HG03469 (cell line): ENCODE data around the gene TLE7.

Experiments used
- ATAC-seq: cut with Tn5 transposase; IDR thresholded peaks from one replicate; pipeline ENCODE4 v1.9.1; 2021; ENCODE audit warnings: mild to moderate bottlenecking, moderate library complexity, moderate number of reproducible peaks; ENCODE audit not compliant: unreplicated experiment

Gene TLE7

GRCh38 chr16:71414038-71414437 is 27.8 kb downstream of the TLE7 start:
- no peak for ATAC-seq

- no peak for ATAC-seq
Measured at GRCh38 chr16:71413341-71413740, 28.5 kb downstream of the TLE7 start.

- ATAC-seq: no peak
Measured at GRCh38 chr16:71412270-71413160, 29.3 kb downstream of the TLE7 start.

GRCh38 chr16:71410146-71410545 is 31.7 kb downstream of the TLE7 start:
- no peak for ATAC-seq

- ATAC-seq: no peak
Measured at GRCh38 chr16:71409011-71409775, 32.7 kb downstream of the TLE7 start.

- ATAC-seq: no peak
Measured at GRCh38 chr16:71408536-71408935, 33.3 kb downstream of the TLE7 start.

GRCh38 chr16:71407731-71408130 is 34.1 kb downstream of the TLE7 start:
- ATAC-seq: no peak

GRCh38 chr16:71406724-71407123 is 35.1 kb downstream of the TLE7 start:
- no peak for ATAC-seq

GRCh38 chr16:71406316-71406715 is 35.5 kb downstream of the TLE7 start:
- no peak for ATAC-seq

- no peak for ATAC-seq
Measured at GRCh38 chr16:71404364-71404763, 37.5 kb downstream of the TLE7 start.

- ATAC-seq: no peak
Measured at GRCh38 chr16:71402674-71403073, 39.2 kb downstream of the TLE7 start.

GRCh38 chr16:71402007-71402406 is 39.8 kb downstream of the TLE7 start:
- no peak for ATAC-seq

- ATAC-seq: no peak
Measured at GRCh38 chr16:71399801-71400563, 41.9 kb downstream of the TLE7 start.

- ATAC-seq: no peak
Measured at GRCh38 chr16:71396594-71396993, 45.3 kb downstream of the TLE7 start.

- ATAC-seq: no peak
Measured at GRCh38 chr16:71389330-71389729, 52.5 kb downstream of the TLE7 start.

GRCh38 chr16:71387045-71387871 is 54.6 kb downstream of the TLE7 start:
- no peak for ATAC-seq

GRCh38 chr16:71384073-71384724 is 57.7 kb downstream of the TLE7 start:
- ATAC-seq: no peak

- ATAC-seq: no peak
Measured at GRCh38 chr16:71383054-71383773, 58.6 kb downstream of the TLE7 start.

- no peak for ATAC-seq
Measured at GRCh38 chr16:71380831-71381230, 61.0 kb downstream of the TLE7 start.
